GM12892 (cell line): Measurements from ENCODE around the gene POU2F3.

Source experiments
- DNase-seq: peaks from one replicate; pipeline ENCODE4 v3.0.0; 2011; ENCODE audit not compliant: insufficient read length
- FAIRE-seq: peaks from 2 replicates; lab custom pipeline; 2011; peaks lifted over from hg19 to GRCh38; lab: Jason Lieb, UNC
- POLR2A ChIP-seq: IDR thresholded peaks from 2 replicates; pipeline ENCODE4 v1.6.1; 2011; ENCODE audit warnings: low read depth, low read length, control low read depth
- POLR2AphosphoS5 ChIP-seq: IDR thresholded peaks from 2 replicates; pipeline ENCODE4 v1.6.1; 2011; ENCODE audit warnings: low read depth, low read length, control low read depth
- TAF1 ChIP-seq: IDR thresholded peaks from 2 replicates; pipeline ENCODE4 v1.6.1; 2011; ENCODE audit warnings: low read depth, mild to moderate bottlenecking, control low read depth, low read length, borderline replicate concordance

Gene POU2F3

DNA sequence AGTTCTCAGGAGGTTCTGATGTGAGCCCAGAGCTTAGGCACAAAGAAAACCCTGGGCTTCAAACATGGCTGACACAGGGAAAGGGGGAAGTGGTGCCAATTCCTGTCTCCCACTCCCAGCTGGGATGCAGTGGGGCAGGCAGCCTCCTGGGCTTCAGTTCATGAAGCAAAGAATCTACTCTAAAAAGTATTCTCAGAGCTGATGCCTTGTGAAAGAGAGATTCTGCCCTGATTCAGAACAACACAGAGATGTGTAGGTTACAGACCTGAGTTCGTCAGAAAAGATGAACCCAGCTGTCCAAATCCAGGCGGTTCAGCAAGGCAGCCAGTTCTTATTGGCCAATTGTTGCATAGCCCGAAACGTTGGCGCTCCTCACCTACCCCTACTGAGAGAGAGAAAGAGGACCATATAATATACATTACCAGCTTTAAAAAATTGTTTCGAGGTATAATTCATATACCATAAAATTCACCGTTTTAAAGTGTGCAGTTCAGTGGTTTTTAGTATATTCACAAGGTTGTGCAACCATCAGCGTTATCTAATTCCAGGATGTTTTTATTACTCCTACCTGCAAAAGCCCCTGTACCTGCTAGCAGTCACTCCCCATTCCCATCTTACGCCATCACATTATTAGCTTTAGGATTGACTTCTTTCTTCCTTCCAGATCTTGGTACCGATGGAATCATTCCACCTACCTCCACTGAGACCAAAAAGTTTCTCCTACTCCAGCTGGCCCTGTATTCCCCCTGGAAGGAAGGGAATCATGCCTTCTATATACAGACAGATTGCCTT lies 77.9 kb downstream of the POU2F3 start:
- no peak for FAIRE-seq

DNA sequence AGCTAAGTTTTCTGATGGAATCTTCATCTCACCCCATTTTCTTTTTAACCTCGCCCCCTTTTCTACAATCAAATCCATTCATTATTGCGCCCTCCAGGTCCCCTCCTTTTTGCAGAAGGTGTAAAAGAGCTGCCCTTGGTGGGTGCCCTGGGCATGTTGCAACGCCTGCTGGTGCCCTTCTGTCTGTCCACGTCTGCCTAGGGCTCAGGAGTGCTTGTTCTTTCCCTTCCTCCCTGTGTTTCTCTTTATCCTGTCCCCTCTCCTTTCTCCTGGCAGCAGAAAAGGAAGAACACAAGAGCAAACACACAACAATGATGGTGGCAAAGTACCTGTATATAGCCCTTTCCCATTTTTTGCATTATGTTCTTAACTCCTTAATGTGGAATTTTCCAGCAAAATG lies 79.0 kb downstream of the POU2F3 start:
- no peak for DNase-seq
- TF ChIP-seq TAF1 (no peak), POLR2AphosphoS5 (no peak), POLR2A (no peak)
- FAIRE-seq, result no peak

More for the DNA sequence above, 77.9 kb downstream of the POU2F3 start:
- DNase-seq, result no peak
- TF ChIP-seq POLR2AphosphoS5, result no peak
- no peak for TF ChIP-seq TAF1
- TF ChIP-seq POLR2A, result no peak

DNA sequence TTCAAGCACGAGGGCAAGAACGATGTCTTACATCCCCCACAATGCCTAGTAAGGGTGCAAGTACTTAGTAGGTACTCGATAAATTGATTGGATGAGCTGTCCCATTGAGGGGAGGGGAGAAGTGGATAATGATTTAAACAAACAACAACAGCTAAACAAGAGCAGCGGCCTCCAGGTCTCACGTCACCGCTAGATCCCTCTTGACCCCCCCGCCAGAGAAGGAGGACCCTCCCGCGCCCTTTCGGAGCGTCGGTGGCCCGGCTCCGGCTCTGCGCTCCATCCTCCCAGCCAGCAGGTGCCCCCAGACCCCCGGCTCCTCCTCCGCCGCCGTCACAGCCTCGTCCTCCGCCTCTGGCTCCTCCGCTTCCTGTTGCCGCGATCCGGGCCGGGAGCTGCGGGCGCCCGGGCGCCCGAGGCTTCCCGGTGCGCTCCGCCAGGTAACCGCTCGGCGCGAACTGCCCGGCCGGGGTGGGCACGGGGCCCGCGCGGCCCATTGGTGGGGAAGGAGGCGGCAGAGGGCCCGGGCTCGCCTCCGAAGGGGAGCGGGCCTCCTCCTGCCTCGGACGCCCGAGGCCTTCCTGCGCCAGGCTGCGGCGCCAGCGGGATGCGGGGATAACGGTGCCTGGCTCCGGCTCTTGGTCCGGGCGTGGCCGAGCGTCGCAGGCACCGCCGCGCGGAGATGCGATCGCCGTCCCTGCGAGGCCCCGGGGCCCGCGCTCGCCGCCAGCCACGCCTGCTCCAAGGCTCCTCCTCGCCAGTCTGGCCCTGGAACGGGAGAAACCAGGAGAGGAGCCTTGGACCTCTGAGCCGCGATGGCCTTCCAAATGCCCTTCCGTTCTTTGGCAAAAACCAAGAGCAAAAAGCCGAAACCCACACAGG lies 85.2 kb downstream of the POU2F3 start, which contains the start of gene TLCD5:
Gene TLCD5 (plus strand): TSS at position 368 of the 879 bp plus-strand sequence. CDS start 2,143 bp downstream, outside the sequence.
- DNase-seq (peak; percentile 27), FAIRE-seq (peak; percentile 54)

DNA sequence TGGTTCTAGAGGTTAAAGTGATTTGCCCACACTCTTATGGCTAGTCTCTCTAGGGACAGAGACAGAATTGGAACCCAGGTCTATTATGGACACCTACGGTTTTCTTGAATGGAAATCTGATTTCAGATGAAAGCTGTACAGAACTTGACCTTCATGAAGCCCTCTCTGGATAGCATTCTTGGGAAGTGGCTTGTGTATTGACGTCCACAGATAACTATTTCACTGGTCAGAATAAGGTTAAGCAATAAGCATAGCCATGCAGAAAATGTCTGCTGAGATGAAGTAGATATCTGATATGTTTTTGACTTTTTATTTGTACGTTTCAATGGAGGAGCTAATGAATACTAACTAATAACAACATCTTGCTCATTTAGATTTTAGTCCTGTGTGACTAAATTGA lies 86.3 kb downstream of the POU2F3 start:
- no peak for TF ChIP-seq POLR2AphosphoS5
- no peak for DNase-seq
- FAIRE-seq, result no peak

More for the DNA sequence above, 85.2 kb downstream of the POU2F3 start, which contains the start of gene TLCD5:
- TF ChIP-seq POLR2A (0 out of 2 replicates have a peak, but pooled peaks have one; percentile 20), POLR2AphosphoS5 (no peak)

DNA sequence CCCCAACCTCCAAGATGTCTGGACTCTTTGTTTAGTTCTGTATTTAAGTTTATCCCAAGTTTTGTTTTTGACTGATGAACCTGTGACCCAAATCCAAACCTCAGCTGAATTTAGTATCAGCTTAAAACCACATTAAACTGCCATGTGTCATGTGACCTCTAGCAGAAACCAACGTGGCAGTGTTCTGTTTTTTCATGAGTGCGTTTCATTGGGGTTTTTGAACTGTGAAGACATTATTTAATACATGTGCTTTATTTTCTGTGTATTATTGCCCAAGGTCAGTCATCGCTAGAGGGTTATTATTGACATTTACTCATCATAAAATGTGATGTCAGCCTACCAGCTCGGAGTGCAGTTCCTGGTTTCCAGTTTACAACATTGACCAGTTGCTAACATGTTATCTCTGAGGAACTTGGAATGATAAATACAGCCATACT lies 86.9 kb downstream of the POU2F3 start:
- DNase-seq (no peak), FAIRE-seq (peak; percentile 87)
- TF ChIP-seq POLR2AphosphoS5 (no peak), TAF1 (no peak), POLR2A (no peak)

DNA sequence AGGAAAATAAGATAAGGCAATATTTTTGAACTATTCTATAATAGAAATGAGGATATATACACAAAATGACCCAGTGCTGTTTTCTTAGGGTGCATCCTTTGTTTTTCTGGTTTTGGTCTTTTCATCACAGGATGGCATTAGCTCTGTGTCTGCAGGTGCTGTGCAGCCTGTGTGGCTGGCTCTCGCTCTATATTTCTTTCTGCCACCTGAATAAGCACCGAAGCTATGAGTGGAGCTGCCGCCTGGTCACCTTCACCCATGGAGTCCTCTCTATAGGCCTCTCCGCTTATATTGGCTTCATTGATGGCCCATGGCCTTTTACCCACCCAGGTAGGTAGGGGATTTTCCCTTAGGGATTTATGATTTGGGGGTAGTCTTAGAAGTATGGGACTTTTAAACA lies 87.4 kb downstream of the POU2F3 start:
- TF ChIP-seq POLR2A, result no peak
- FAIRE-seq, result no peak
- no peak for DNase-seq

DNA sequence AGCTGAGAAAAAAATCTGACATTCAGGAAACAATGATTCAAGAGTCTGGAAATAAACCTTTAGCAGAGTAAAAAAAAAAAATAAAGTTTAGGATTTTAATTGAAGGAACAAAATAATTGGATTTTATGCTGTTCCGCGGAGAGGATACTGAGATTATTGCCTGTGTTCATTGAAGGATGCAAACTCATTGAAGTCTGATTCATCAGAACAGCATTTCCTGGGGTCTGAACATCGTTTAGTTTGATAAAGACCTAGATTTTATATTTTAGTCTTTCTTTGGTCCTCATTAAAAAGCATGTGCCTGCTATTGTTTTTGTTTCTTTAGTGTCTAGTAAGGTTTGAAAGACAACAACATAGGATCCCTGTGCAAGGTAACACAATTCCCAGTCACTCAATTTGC lies 89.6 kb downstream of the POU2F3 start:
- TF ChIP-seq POLR2A (no peak), TAF1 (no peak), POLR2AphosphoS5 (no peak)
- DNase-seq (no peak), FAIRE-seq (no peak)

DNA sequence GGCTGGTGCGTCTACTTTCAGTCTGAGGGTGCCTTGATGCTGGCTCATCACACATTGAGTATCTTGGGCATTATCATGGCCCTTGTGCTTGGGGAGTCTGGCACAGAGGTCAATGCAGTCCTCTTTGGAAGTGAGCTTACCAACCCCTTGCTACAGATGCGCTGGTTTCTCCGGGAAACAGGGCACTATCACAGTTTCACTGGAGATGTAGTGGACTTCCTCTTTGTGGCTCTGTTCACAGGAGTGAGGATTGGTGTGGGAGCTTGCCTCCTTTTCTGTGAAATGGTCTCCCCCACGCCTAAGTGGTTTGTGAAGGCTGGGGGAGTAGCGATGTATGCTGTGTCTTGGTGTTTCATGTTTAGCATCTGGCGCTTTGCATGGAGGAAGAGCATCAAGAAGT lies 90.1 kb downstream of the POU2F3 start:
- FAIRE-seq (no peak), DNase-seq (no peak)
- TF ChIP-seq POLR2AphosphoS5 (no peak), POLR2A (no peak), TAF1 (no peak)

DNA sequence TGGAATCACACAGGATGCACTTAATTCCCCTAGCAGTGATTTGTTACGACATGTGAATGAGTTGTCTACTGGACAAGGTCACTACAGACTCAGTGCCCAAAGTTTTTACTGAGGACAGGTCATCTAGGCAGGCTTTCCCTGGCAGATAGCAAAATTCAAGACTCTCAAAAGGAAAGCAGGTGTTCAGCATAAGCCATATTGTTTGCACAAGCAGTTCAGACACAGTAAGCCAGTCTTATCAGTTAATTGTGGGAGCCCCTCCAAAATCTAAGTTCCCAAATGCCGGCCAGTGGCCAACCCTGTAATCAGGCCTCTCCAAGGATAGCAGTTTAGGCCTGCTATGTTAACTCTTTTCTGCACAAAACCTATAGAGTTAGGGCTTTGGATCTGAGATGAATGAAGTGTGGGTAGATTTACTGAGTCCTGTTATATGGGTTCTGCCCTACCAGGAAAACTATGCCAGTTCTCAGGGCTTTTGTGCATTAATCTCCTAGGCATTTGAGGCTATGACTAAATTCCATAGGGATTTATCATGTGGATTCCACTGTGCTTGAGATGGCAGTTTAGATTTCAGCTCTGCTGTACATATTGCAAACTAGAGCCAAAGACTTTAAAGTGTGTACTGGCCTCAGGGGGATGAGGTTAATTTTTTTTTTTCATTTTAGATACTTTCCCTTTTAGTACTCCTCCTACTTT lies 91.5 kb downstream of the POU2F3 start:
- no peak for FAIRE-seq
- DNase-seq, result no peak
- no peak for TF ChIP-seq TAF1
- TF ChIP-seq POLR2AphosphoS5, result no peak
- no peak for TF ChIP-seq POLR2A

DNA sequence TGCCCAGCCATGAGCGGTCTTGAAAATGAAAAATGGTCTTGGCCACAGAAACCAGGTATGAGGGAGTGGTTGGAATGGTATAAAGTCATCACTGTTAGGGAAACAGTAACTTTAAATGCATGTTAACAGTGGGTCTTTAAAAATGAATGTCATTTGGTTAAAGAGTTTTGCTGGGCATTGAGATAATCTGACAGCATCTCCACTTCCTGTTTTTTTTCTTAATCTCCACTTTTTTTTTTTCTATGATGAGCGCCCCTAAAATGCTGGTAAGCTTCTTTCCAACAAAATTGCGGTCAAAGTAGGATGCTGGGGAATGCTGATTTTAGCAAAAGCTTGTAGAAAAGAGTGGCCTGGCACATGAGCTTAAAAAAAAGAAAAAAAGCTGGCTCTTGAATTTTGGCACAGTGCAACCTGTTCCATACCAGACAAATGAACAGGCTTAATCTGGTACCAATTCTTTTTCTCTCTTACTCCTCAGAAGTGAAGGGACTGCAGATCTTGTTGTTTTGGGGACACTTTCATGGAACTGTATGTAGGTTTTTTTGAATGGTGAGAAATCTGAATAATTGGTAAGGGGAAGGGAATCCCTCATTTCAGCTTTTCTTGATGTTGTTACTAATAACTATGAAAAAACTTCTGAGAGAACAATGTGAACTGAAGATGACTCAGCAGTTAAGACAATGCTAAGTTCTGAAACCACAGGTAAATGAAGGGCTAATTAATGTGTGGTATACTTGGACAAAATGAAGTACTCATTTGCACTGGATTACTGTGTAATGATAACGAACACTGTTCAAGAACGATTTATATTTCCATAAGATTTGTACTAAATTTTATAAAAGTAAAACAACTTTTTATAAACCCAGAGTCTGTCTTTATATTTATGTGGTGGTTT lies 93.1 kb downstream of the POU2F3 start:
- TF ChIP-seq POLR2A, result no peak
- no peak for TF ChIP-seq TAF1
- no peak for TF ChIP-seq POLR2AphosphoS5
- no peak for DNase-seq
- no peak for FAIRE-seq
